HCT116 (cell line): ENCODE data around the gene COX7A2L.

ENCODE experiments used
- CEBPB ChIP-seq: IDR thresholded peaks from 2 replicates; pipeline ENCODE4 v1.6.1; 2012; ENCODE audit warnings: low read depth
- EGR1 ChIP-seq: IDR thresholded peaks from 2 replicates; pipeline ENCODE4 v1.6.1; 2012; ENCODE audit warnings: low read depth
- EZH2 ChIP-seq: fragments of 200-600 bp; sonication (generic); IDR thresholded peaks from 2 replicates; pipeline ENCODE4 v1.6.1; 2017; ENCODE audit warnings: antibody characterized with exemption, mixed run types
- EZH2phosphoT487 ChIP-seq: fragments of 200-600 bp; IDR thresholded peaks from 2 replicates; pipeline ENCODE4 v1.6.1; 2018; ENCODE audit warnings: antibody characterized with exemption, borderline replicate concordance
- POLR2A ChIP-seq: IDR thresholded peaks from 2 replicates; pipeline ENCODE4 v1.7.0; 2011; ENCODE audit warnings: borderline replicate concordance; ENCODE audit not compliant: insufficient read depth, insufficient read length; ENCODE audit errors: extremely low read depth
- POLR2AphosphoS5 ChIP-seq: IDR thresholded peaks from 2 replicates; pipeline ENCODE4 v1.6.1; 2011; ENCODE audit warnings: mild to moderate bottlenecking, low read depth, low read length, moderate library complexity
- SRF ChIP-seq: IDR thresholded peaks from 2 replicates; pipeline ENCODE4 v1.6.1; 2012; ENCODE audit warnings: low read depth
- ZNF274 ChIP-seq: fragments of 200-500 bp; sonication (Bioruptor generic); IDR thresholded peaks from 2 replicates; pipeline ENCODE4 v1.6.1; 2014; ENCODE audit warnings: mild to moderate bottlenecking, low read depth, low read length, inconsistent platforms
- TF ChIP-seq, protein P1 (sequence below): IDR thresholded peaks from 2 replicates; pipeline ENCODE4 v1.6.1; 2012; ENCODE audit warnings: low read depth
- TF ChIP-seq, protein P2 (sequence below), 3 experiments: fragments of 200-600 bp in 1 of 3; sonication (generic) in 1 of 3; IDR thresholded peaks in 2 of 3; conservative IDR thresholded peaks in 1 of 3; 2 replicates each; pipeline ENCODE4 v1.5.1; 2012 to 2017; ENCODE audit warnings: low read depth in 2 of 3, low read length in 2 of 3, antibody characterized with exemption in 1 of 3, borderline replicate concordance in 1 of 3, control low read depth in 1 of 3, mild to moderate bottlenecking in 1 of 3, mixed read lengths in 1 of 3, mixed run types in 1 of 3, moderate library complexity in 1 of 3; ENCODE audit not compliant: insufficient read depth in 1 of 3
- TF ChIP-seq, protein P3 (sequence below): IDR thresholded peaks from 2 replicates; pipeline ENCODE4 v1.6.1; 2012

DNA sequence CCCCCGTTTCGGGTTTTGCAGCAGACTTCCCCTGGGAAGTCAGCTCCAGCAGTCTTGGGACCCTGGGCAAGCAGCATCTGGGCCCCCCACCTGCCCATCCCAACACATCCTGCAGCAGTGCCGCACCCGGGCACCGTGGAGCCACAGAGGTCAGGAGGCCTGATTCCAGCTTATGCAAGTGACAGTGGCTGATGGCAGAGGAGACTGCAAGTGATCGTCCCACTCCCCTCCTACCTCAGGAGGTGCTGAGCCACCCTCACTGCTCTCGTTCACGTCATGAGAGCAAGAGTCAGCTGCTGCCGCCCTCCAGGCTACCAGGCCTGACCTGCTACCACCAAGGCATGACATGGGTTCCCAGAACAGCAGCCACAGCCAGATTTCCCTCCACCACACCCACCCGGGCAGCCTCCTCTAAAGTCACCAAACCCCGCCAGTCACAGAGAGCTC is 18.2 kb downstream of the COX7A2L start:
- no peak for TF ChIP-seq POLR2A
- TF ChIP-seq EZH2, result no peak
- TF ChIP-seq, protein P1, sequence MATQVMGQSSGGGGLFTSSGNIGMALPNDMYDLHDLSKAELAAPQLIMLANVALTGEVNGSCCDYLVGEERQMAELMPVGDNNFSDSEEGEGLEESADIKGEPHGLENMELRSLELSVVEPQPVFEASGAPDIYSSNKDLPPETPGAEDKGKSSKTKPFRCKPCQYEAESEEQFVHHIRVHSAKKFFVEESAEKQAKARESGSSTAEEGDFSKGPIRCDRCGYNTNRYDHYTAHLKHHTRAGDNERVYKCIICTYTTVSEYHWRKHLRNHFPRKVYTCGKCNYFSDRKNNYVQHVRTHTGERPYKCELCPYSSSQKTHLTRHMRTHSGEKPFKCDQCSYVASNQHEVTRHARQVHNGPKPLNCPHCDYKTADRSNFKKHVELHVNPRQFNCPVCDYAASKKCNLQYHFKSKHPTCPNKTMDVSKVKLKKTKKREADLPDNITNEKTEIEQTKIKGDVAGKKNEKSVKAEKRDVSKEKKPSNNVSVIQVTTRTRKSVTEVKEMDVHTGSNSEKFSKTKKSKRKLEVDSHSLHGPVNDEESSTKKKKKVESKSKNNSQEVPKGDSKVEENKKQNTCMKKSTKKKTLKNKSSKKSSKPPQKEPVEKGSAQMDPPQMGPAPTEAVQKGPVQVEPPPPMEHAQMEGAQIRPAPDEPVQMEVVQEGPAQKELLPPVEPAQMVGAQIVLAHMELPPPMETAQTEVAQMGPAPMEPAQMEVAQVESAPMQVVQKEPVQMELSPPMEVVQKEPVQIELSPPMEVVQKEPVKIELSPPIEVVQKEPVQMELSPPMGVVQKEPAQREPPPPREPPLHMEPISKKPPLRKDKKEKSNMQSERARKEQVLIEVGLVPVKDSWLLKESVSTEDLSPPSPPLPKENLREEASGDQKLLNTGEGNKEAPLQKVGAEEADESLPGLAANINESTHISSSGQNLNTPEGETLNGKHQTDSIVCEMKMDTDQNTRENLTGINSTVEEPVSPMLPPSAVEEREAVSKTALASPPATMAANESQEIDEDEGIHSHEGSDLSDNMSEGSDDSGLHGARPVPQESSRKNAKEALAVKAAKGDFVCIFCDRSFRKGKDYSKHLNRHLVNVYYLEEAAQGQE, result no peak
- no peak for TF ChIP-seq EZH2phosphoT487
- TF ChIP-seq, protein P2, sequence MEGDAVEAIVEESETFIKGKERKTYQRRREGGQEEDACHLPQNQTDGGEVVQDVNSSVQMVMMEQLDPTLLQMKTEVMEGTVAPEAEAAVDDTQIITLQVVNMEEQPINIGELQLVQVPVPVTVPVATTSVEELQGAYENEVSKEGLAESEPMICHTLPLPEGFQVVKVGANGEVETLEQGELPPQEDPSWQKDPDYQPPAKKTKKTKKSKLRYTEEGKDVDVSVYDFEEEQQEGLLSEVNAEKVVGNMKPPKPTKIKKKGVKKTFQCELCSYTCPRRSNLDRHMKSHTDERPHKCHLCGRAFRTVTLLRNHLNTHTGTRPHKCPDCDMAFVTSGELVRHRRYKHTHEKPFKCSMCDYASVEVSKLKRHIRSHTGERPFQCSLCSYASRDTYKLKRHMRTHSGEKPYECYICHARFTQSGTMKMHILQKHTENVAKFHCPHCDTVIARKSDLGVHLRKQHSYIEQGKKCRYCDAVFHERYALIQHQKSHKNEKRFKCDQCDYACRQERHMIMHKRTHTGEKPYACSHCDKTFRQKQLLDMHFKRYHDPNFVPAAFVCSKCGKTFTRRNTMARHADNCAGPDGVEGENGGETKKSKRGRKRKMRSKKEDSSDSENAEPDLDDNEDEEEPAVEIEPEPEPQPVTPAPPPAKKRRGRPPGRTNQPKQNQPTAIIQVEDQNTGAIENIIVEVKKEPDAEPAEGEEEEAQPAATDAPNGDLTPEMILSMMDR (IDR thresholded peaks at IDR 0.05 in 2 of 3, conservative IDR thresholded peaks at IDR 0.05 in 1 of 3; ENCODE audit: borderline replicate concordance in 1 of 3, insufficient read depth in 1 of 3, low read depth in 2 of 3, low read length in 2 of 3), result no peak
- TF ChIP-seq EGR1, result no peak
- no peak for TF ChIP-seq POLR2AphosphoS5
- no peak for TF ChIP-seq ZNF274
- TF ChIP-seq, protein P3, sequence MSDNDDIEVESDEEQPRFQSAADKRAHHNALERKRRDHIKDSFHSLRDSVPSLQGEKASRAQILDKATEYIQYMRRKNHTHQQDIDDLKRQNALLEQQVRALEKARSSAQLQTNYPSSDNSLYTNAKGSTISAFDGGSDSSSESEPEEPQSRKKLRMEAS, result no peak
- no peak for TF ChIP-seq CEBPB
- no peak for TF ChIP-seq SRF
